GM18907 (cell line): ENCODE results near the gene STC2.
A peak's percentile ranks its signal among the peaks of the same experiment; 100 is the strongest.
"Not testable (repeated sequence)": the region's sequence is repeated elsewhere in the genome, so short reads cannot be mapped to it uniquely, and the experiment has no call there.

Experiments used
- ATAC-seq: cut with Tn5 transposase; IDR thresholded peaks from one replicate; pipeline ENCODE4 v1.9.1; 2021; ENCODE audit warnings: mild to moderate bottlenecking, moderate library complexity; ENCODE audit not compliant: unreplicated experiment

Gene STC2

DNA sequence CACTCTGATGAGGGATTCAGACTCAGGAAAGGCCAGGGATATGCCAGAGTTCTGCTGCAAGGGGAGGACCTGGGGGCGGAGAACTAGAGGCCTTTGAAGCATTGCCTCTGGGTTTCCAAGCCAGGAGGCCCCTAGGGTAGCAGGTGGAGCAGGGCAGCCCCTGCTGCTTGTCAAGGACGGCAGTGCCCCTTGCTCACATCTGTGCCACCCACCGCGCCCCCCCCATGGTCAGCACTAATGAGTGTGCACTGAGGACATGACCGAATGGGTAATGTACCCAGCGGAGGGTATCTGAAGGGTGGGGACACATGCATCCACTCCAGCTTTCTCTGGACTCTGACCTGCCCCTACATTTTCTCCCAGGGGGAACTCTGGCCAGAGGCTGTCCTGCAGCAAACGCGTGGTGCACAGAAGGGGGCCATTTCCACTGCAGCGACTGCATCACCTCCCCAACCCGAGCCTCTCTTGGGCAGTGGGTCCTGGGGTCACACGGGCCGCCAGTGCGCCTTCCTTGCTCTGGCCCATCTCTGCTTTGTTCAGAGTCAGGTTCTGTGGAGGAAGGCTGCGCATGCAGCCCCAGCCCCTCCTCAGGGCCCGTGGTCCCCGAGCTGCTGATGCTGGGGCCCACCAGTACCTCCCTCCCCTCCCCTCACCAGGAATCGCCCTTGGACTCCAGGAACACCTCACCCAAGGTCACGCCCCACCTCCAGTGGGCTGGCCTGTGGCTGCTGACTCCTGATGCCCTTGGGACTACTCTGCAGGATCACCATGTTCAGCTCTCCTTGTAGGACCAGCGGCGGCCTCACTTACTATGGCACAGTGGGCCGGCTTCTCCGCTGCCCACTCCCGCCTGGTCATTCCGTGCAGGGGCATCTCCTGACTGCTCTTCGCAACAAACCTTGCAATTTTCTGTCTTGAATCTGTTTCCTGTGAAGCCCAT lies 31.2 kb downstream of the STC2 start:
- no peak for ATAC-seq

DNA sequence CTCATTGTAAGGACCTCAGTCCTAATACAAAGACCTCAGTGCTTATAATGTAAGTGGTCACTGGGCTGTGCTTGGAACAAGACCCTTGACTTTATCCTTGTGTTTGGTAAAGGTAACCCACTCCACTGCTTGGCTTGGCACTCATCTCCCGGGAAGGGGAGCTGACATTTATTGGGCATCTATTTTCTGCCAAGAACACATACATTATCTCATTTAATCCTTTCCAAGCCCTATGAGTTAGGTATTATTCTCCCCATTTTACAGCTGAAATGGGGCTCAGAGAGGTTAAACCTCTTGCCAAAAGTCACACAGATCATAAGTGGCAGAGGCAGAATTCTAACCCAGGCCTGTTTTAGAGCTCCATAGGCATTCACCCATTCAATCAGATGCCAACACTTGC lies 32.4 kb downstream of the STC2 start:
- ATAC-seq: no peak

DNA sequence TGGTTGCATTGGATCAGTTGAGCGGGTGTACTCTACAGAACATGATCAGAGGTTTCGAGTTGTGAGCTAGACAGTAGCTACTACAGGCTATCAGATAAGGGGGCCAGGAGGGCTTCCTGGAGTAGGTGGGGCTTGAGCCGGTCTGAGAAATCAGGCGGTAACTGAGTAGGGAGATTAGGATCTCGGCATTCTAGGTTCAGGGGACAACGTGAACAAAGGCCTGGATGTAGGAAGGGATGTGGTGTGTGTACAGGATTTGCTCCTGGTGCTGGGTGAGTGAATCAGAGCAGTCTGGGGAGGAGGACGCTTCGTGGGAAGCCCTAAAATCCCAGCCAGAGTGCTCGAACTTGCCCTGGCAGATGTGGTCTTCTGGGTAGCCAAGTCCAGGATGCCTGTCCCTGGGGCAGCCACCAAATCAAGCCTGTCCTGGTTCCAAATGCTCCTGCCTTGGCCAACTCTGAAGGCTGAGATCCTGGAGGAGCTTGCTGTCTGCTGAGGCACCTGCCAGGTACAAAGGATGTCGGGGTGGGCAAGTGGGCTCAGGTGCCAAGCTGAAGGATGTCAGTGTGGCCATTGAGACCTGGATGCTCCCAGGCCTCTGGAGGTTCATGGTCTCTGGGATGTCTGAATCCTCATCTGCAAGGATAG lies 33.4 kb downstream of the STC2 start:
- ATAC-seq: no peak

DNA sequence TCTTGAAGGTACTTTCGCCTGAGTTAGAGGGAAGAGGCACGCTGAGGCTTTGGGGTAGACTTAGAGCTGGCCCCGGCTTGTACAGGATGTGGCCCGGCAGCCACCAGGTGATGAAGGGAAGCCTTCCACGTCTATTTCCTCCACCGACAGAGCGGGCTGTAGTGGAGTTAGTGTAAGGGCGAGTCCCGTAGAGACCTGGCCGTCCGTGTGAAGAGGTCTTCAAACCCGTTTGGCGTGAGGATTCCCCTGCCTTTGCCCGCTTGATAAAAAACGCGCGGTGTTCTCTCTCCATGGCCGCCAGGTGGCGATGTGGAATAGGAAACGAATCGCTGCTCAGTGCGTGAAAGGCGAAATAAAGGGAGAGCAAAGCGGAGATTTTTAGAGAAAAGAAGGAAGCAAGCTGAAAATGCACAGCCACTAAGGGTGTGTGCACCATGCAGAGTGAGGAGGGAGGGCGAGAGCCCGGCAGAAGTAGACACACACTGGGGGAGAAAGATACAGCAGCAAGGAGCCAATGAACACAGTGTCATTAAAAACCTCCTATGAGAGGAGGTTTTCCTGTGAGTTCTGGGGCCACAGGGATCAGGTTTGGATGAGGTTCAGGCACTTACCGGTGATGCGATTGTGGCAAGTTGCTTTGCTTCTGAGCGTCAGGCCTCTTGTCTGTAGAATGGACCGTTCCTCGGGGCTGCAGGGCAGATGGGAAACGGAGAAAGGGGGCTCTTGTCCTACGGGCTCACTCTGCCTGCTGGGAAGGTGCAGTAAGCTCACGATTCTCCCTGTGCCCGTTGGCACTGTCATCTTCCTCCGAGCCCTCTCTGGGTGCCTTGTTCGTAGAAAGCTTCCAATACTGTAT lies 34.2 kb downstream of the STC2 start:
- ATAC-seq: peak; percentile 77

DNA sequence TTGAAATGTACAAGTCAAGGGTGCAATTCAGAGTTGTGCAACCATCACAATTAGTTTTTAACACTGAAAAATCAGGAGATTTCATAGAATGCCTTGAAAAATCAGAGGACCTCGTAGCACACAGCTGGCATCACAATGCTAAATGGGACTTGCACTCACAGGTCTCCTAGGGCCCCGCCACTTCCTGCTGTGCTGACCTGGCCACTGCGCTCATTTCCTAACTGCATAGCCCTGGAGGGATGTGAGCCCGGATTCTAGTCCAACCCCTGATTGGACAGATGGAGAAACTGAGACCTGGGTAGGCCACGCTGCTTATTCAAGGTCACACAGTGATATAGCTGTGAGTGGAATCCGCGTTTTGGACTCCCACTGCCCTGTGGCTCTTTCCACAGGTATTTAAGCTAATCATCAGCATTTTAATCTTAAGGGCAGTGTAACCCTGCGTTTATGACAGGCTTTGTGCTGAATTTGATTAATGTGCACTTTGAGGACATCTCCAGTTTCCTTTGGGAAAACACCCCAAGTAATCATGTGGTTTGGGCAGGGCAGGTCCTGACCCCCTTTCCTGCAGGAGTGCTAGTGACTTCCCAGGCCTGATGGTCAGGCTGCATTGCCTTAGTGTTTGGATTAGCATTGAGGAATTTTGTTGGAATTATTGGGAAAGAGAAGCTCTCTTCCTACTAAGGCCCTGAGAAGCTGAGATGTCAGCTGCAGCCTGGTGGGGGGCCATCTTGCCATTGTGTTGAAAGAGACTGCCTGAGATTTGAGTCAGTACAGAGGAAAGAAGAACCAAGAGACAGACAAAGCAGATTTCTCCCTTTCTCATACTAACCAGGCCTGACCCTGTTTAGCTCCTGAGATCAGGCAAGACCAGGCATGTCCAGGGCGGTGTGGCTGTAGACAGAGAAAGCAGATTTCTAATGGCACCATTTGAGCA lies 36.2 kb downstream of the STC2 start:
- no peak for ATAC-seq

DNA sequence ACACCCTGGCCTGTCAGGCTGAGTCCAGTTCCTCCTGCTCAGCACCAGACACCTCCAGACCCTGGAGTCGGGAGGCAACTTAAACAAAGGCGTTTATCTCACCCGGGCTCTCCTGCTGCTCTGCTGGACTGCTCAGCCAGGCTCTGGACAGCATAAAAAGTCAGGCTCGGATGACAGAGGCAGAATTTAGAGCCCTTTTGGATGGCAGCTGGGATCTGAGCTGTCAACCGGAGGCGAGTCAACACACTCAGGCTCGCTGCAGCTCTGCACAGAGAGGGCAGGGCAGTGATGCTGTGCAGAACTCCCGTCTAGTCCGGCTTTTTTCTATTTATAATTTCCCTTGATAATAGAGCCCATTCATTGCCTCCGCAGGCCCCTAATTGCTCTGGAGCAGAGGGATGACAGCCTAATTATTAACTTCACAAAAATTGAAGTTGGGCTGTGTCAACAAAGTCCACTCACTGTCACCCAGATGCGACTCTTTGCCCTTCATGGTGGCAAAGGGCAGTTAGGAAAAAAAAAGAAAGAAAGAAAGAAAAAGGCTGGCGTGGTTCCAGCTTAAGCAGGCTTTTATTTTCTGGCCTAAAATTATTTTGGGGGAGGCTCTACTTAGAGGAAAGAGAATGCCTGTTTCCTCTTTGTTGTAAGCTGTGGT lies 37.6 kb downstream of the STC2 start:
- ATAC-seq: no peak

DNA sequence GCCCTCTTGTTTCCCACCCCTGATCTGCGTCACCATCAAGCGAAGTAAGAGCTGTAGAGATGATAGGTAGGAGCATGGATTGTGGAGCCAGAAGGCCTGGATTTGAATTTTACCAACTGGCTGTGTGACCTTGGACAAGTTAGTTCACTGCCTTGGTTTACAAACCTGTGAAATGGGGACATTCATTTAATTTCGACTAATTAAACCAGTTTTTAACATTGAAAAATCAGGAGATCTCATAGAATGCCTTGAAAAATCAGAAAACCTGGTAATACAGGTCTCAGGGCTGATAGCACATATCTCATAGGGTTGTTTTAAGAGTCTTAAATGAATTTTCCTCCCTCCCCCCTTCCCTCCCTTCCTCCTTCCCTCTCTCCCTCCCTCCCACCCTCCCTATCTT lies 38.8 kb downstream of the STC2 start:
- ATAC-seq: no peak

DNA sequence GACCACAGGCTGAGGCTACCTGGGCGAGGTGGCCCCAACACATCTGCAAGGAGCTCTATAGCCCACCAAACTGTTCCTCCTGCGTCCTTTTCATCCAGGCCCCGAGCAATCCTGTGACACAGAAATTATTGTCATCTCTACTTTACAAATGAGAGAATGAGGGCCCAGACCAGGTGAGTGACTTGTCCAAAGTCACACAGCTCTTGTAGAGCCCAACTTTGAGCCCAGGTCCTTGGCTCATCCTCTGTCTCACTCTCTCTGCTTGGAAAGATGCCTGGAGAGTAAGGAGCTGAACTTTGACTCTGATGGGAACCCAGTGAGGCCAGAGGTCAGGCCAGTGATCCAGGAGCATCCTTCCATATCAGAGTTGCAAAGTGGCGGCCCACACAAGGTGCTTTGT lies 39.6 kb downstream of the STC2 start:
- ATAC-seq: no peak

DNA sequence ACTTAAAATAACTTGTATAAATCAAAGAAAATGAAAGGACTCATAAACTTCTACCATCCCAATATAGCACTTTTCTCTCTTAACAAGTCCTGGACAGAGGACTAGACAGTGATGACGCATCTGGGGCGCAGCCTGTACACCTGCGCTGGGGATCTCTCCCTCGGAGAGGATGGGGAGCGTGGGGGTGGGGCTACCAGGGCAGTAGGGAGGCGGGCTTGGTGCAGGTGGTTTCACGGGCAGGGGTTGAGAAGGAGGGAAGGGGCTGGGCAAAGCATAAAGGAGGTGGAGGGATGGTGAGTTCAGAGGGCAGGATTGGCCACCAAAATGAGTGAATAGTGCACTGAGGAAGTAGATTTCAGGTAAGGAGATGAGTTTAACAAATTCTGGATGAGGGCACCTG lies 41.1 kb downstream of the STC2 start:
- ATAC-seq: no peak

DNA sequence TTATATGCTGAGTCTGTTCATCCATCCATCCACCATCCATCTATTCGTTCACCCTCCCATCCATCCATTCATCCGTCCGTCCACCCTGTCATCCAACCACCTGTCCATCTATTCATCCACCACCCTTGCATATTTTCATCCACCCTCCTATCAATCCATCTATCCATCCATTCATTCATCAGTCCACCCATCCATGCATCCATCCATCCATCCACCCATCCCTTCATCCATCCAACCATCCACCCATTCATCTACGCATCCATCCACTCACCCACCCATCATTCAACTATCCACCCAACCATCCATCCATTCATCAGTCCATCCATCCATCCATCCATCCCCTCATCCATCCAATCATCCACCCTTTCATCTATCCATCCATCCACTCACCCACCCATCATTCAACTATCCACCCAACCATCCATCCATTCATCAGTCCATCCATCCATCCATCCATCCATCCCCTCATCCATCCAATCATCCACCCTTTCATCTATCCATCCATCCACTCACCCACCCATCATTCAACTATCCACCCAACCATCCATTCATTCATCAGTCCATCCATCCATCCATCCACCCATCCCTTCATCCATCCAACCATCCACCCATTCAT lies 43.8 kb downstream of the STC2 start:
- ATAC-seq: not testable (repeated sequence)

DNA sequence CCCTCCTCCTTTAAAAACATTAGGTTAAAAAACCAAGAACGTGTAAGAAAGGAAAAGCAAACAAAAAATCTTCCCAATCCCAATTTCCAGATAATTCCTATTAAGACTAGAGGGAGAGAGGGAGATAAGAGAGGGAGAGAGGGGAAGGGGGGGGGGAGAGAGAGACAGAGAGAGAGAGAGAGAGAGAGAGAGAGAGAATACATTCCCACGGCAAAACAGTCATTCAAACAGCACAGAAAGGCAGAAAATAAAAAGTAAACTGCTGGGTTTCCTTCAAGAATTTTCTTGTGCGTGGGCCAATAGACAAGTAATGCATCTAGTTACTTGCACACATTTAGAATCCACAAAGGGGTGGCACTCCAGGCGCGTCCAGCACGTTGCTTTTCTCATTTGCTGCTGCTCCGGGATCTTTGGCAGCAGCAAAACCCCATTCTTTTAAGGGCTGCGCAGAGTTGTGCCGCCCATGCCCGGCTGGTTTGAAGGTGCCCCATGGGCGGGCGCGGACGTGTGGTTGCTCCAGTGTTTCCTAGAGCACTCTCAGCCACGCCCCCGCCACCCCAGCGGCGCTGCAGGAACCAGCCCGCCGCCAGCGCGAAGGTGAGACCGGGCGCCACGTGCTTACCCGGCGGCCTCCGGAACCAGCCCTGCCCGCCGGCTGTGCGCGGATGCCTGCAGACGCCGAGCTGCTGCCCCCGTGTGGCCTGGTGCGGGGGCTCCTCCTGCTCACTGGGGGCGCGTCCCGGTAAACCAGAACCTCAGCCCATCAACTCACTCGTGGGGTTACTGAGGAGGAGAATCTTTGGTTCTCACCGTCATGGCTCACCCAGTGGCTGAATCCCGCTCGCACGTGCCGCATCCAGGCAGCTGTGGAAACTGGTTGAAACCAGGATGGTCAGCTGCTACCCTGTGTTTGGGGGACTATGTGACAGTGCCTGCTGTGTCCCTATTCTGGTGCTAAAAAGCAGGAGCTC lies 44.6 kb downstream of the STC2 start:
- peak; percentile 94 for ATAC-seq

DNA sequence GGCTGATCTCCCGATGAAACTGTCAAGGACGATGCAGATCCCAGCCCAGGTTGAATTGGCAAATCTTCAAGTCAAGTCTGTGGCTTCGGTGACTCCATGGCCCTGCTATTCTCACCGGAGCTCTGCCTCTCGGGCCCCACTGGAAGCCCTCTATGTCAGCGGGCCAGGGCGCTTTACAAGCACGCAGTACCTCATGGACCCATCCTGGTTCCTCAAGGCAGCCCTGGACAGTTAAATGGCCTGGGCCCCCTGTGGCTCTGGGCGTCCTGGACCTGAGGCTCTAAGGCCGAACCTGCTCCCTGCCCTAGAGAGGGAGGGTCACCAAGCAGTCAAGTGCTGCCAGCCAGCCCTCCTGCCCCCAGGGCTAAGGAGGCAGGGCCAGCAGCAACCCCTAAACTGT lies 45.3 kb downstream of the STC2 start:
- ATAC-seq: no peak

DNA sequence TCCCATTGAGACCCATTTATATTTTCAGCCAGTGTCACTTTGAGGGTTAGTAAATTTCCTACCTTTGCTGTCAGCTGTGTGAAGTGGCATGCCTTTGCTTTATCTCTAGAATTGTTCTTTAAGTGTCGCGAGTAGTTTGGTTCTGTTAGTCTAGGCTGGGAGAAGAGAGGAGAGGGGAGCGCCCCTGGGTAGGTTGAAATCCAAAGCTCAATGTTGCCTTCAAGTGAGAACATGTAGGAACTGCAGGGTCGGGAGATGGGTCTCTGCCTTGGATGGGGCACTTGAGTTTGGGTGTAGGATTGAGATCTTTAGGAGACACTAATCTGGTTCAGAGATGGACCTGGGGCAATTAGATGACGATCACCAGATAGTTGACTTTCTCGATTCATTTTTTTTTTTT lies 46.3 kb downstream of the STC2 start:
- ATAC-seq: no peak

DNA sequence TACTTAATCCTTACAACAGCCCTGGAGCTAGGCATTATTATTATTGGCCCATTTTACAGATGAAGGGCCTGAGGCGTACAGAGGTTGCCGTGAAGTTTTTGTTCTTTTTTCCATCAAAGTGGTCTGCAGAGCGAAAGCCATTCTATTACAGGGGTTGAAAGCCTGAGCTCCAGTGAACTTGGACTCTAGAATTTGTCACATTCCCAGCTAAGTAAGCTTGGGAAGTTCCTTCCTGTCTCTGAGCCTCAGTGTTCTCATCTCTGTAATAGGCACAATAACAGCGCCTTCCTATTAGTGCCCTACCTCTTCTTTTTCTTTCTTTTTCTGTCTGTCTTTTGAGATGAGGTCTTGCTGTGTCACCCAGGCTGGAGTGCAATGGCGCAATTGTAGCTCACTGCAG lies 49.0 kb downstream of the STC2 start:
- ATAC-seq: no peak

DNA sequence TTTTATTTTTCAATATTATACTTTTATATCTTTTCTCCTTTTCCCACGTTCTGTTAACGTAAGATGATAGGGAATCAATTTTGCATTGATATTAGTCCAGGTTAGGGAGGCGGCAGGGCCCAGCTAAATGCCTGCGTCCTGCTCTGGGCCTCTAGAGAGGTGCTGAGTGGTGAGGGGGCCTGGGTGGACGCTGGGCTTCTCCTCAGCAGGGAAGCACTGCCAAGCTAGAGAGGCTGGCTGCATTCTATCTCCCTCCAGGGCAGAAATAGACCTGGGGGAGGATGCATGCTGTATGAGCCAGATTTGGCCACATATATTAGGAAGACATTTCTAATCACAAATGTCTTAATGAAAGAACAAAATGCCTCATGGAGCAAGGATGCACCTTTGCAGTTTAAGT lies 49.6 kb downstream of the STC2 start:
- no peak for ATAC-seq

DNA sequence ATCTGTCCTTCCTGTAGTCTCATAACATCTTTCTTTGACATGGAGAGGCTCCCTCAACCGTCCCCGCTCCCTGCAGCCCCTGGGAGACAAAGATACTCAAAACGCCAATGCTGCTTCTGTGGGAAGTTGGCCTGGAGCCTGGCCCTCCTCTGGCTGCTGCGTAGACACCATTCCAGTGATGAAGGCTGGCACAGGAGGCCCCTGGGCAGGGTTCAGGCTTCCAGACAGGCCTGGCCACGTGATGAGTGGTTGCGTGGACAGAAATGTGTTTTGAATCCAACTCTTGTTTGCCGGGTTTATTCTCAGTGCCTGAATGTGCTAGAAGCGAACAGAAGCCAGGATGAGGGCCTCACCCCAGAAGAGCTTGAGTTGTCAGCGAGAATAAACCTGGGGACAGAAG lies 50.0 kb downstream of the STC2 start:
- no peak for ATAC-seq

DNA sequence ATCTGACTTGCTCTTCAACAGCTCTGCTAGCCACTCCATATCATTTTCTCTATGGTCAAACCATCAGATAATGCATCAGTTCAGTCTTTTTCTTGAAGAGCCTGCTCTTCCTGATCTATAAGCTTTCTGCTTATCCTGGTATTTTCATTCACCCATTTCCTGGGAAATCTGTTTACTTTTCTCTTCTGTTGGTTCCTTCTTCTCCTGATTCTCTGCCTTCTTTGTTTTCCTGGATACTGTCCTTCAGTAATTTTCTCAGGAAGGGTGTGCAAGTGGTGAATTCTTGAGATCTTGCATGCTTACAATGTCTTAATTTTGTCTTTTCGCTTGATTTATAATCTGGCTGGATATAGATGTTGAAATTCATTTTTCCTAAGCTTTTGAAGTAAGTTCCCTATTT lies 53.4 kb downstream of the STC2 start:
- no peak for ATAC-seq

DNA sequence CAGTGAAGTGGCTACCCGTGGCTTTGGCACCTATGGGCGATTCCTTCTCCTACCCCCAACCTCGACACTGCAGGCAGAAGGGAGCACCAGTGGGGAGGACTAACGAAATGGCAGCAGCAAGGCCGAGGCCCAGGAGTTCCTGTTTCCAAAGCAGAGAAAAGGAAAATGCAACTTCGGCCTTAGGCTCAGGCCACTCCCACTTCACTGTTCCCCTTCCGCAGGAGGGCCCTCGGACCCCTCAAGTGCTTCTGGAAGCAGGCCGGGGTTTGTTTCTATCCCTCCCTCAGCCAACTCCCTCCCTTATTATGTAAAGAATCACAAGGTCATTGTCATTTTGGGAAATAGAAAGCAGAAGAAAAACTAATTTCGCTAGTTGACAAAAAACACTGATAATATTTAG lies 56.8 kb downstream of the STC2 start:
- no peak for ATAC-seq
